ENCODE data around the gene CLEC6A. TPM values are rescaled to one million over a fixed set of nuclear protein-coding genes. Genes with fewer than 3 reads are reported as not detected.
"Not testable (repeated sequence)": the region's sequence is repeated elsewhere in the genome, so short reads cannot be mapped to it uniquely, and the experiment has no call there.

Gene CLEC6A
- not detected in 2 replicates for total RNA-seq (2022)
- Bru-seq, nascent RNA: not detected
- not detected for BruChase-seq, experiment 1, labeled RNA remaining after a 6-hour chase
- BruChase-seq, experiment 2, labeled RNA remaining after a 2-hour chase: not detected
- long read RNA-seq: 0 reads

GRCh38 chr12:8455727-8456360 lies at the start of gene CLEC6A:
CLEC6A (plus strand) TSS chr12:8455962; CDS start chr12:8456112, 150 bp downstream.
- intact Hi-C loops (cut with micrococcal nuclease): no loop called here
- Mint-ChIP-seq H3K36me3 (ENCODE audit: insufficient read depth, unreplicated experiment) (no peaks in the 10 kb centered on the region), H3K4me3 (ENCODE audit: unreplicated experiment) (no peak within 1 kb of the TSS), H3K27ac (ENCODE audit: low read depth, unreplicated experiment) (no peak within 1 kb of the TSS), H3K9me3 (ENCODE audit: unreplicated experiment) (no peaks in the 10 kb centered on the region), H3K27me3 (ENCODE audit: insufficient read depth, unreplicated experiment) (peaks cover 36% of the 10 kb centered on the region), H3K4me1 (ENCODE audit: insufficient read depth, unreplicated experiment) (no peaks in the 10 kb centered on the region)
- BruUV-seq (replicated peaks): no TSS peak
- DNase-seq (ENCODE audit: unreplicated experiment): no peak
- no peak for TF ChIP-seq CTCF (IDR thresholded peaks at IDR 0.05; ENCODE audit: unreplicated experiment)
- ChIA-PET POLR2A (no interaction called here), CTCF (interaction anchor here (0.6 to 1.0 kb wide), 2 partner anchors 24 to 60 kb away, joined by 3 to 4 read pairs; no protein-coding TSS in a partner anchor)

- CTCF ChIA-PET; H3K4me3 Mint-ChIP-seq (ENCODE audit: unreplicated experiment); DNase-seq (ENCODE audit: unreplicated experiment); BruUV-seq (replicated peaks); POLR2A ChIA-PET; H3K9me3 Mint-ChIP-seq (ENCODE audit: unreplicated experiment); intact Hi-C loops (cut with micrococcal nuclease); H3K4me1 Mint-ChIP-seq (ENCODE audit: insufficient read depth, unreplicated experiment); H3K27ac Mint-ChIP-seq (ENCODE audit: low read depth, unreplicated experiment); H3K36me3 Mint-ChIP-seq (ENCODE audit: insufficient read depth, unreplicated experiment); H3K27me3 Mint-ChIP-seq (ENCODE audit: insufficient read depth, unreplicated experiment): not testable (repeated sequence)
Observed at GRCh38 chr12:8419576-8419975, 36.2 kb upstream of the CLEC6A start.

- ChIA-PET POLR2A (no interaction called here), CTCF (no interaction called here)
- intact Hi-C loops (cut with micrococcal nuclease): no loop called here
- Mint-ChIP-seq H3K4me3 (ENCODE audit: unreplicated experiment) (no peak overlapping the region), H3K27me3 (ENCODE audit: insufficient read depth, unreplicated experiment) (no peaks in the 10 kb centered on the region), H3K4me1 (ENCODE audit: insufficient read depth, unreplicated experiment) (no peaks in the 10 kb centered on the region), H3K9me3 (ENCODE audit: unreplicated experiment) (no peaks in the 10 kb centered on the region), H3K36me3 (ENCODE audit: insufficient read depth, unreplicated experiment) (no peaks in the 10 kb centered on the region), H3K27ac (ENCODE audit: low read depth, unreplicated experiment) (no peak overlapping the region)
- BruUV-seq (replicated peaks): no TSS peak
- no peak for DNase-seq (ENCODE audit: unreplicated experiment)
- TF ChIP-seq CTCF (IDR thresholded peaks at IDR 0.05; ENCODE audit: unreplicated experiment): no peak
Observed at GRCh38 chr12:8420506-8420905, 35.3 kb upstream of the CLEC6A start.

GRCh38 chr12:8444536-8445278 lies 11.1 kb upstream of the CLEC6A start:
- CTCF ChIA-PET; H3K4me3 Mint-ChIP-seq (ENCODE audit: unreplicated experiment); H3K9me3 Mint-ChIP-seq (ENCODE audit: unreplicated experiment); intact Hi-C loops (cut with micrococcal nuclease); BruUV-seq (replicated peaks); POLR2A ChIA-PET; DNase-seq (ENCODE audit: unreplicated experiment); H3K36me3 Mint-ChIP-seq (ENCODE audit: insufficient read depth, unreplicated experiment); H3K27ac Mint-ChIP-seq (ENCODE audit: low read depth, unreplicated experiment); H3K27me3 Mint-ChIP-seq (ENCODE audit: insufficient read depth, unreplicated experiment); H3K4me1 Mint-ChIP-seq (ENCODE audit: insufficient read depth, unreplicated experiment): not testable (repeated sequence)

- Mint-ChIP-seq H3K9me3 (ENCODE audit: unreplicated experiment) (no peaks in the 10 kb centered on the region), H3K36me3 (ENCODE audit: insufficient read depth, unreplicated experiment) (peaks cover 6% of the 10 kb centered on the region), H3K27me3 (ENCODE audit: insufficient read depth, unreplicated experiment) (no peaks in the 10 kb centered on the region), H3K27ac (ENCODE audit: low read depth, unreplicated experiment) (no peak overlapping the region), H3K4me1 (ENCODE audit: insufficient read depth, unreplicated experiment) (no peaks in the 10 kb centered on the region), H3K4me3 (ENCODE audit: unreplicated experiment) (no peak overlapping the region)
- TF ChIP-seq CTCF (IDR thresholded peaks at IDR 0.05; ENCODE audit: unreplicated experiment): no peak
- ChIA-PET CTCF (no interaction called here), POLR2A (no interaction called here)
- no TSS peak for BruUV-seq (replicated peaks)
- no peak for DNase-seq (ENCODE audit: unreplicated experiment)
- intact Hi-C loops (cut with micrococcal nuclease): no loop called here
Observed at GRCh38 chr12:8445731-8446130, 10.0 kb upstream of the CLEC6A start.
